Naive thymus-derived CD4-positive, alpha-beta T cell (primary cell): ENCODE results near the gene SGF29. TPM values are rescaled to one million over a fixed set of nuclear protein-coding genes. Genes with fewer than 3 reads are reported as not detected.
"Not testable (repeated sequence)": the region's sequence is repeated elsewhere in the genome, so short reads cannot be mapped to it uniquely, and the experiment has no call there.

ENCODE experiments used
- ATAC-seq: fragments of 150-1000 bp; cut with Tn5 transposase; 2 replicates; pipeline ENCODE4 v1.10.0; 2021; ENCODE audit warnings: mild to moderate bottlenecking, moderate library complexity
- CTCF ChIA-PET: fragments of 350-600 bp; sonication (Branson Sonifier 250); formaldehyde crosslinking; loops from one replicate; lab custom pipeline; 2021; ENCODE audit warnings: antibody characterized with exemption; lab: Charles Lee
- POLR2A ChIA-PET: fragments of 350-600 bp; sonication (Branson Sonifier 250); formaldehyde crosslinking; loops from one replicate; lab custom pipeline; 2021; ENCODE audit warnings: antibody characterized with exemption, inconsistent platforms; lab: Charles Lee
- DNase-seq, 9 donors: peaks; one replicate each; pipeline versions ENCODE4 v3.0.0 to v3.0.0-alpha.2; 2020 to 2022; ENCODE audit warnings: mixed read lengths in 1 of 9
- H3K27ac ChIP-seq: one replicate; pipeline ENCODE4 v1.7.0; 2013; ENCODE audit warnings: mild to moderate bottlenecking, low read depth, low read length, moderate library complexity
- H3K27me3 ChIP-seq, 2 donors: one replicate each; pipeline ENCODE4 v1.7.0; 2013; ENCODE audit warnings: low read length in 2 of 2, mild to moderate bottlenecking in 2 of 2, moderate library complexity in 2 of 2; ENCODE audit not compliant: control insufficient read depth in 2 of 2, insufficient read depth in 2 of 2
- H3K36me3 ChIP-seq, 3 experiments: 1 replicate in 2 of 3; 2 replicates in 1 of 3; pipeline ENCODE4 v1.7.0; 2013; ENCODE audit warnings: low read length in 3 of 3, mild to moderate bottlenecking in 3 of 3, moderate library complexity in 1 of 3; ENCODE audit not compliant: insufficient read depth in 3 of 3, control insufficient read depth in 2 of 3
- H3K4me1 ChIP-seq, 2 donors: one replicate each; pipeline ENCODE4 v1.7.0; 2013; ENCODE audit warnings: low read length in 2 of 2, mild to moderate bottlenecking in 2 of 2, moderate library complexity in 1 of 2; ENCODE audit not compliant: control insufficient read depth in 2 of 2, insufficient read depth in 2 of 2
- H3K4me3 ChIP-seq: 2 replicates; pipeline ENCODE4 v1.7.0; 2013; ENCODE audit warnings: mild to moderate bottlenecking, low read length
- H3K9me3 ChIP-seq, 3 experiments: 1 replicate in 2 of 3; 2 replicates in 1 of 3; pipeline ENCODE4 v1.7.0; 2013; ENCODE audit warnings: low read length in 3 of 3; ENCODE audit not compliant: control insufficient read depth in 2 of 3
- H3K27ac Mint-ChIP-seq, 9 donors: one replicate each; pipeline ENCODE4 v1.8.0; 2020 to 2022; ENCODE audit warnings: mixed read lengths in 9 of 9, mild to moderate bottlenecking in 8 of 9, moderate library complexity in 5 of 9, inconsistent platforms in 2 of 9
- H3K27me3 Mint-ChIP-seq, 5 donors: one replicate each; pipeline ENCODE4 v1.8.0; 2021 to 2022; ENCODE audit warnings: mixed read lengths in 5 of 5, mild to moderate bottlenecking in 1 of 5
- H3K36me3 Mint-ChIP-seq, 5 donors: one replicate each; pipeline ENCODE4 v1.8.0; 2020 to 2022; ENCODE audit warnings: mixed read lengths in 5 of 5, mild to moderate bottlenecking in 3 of 5, inconsistent platforms in 1 of 5
- H3K4me1 Mint-ChIP-seq, 7 donors: one replicate each; pipeline ENCODE4 v1.8.0; 2020 to 2022; ENCODE audit warnings: mixed read lengths in 7 of 7, mild to moderate bottlenecking in 3 of 7, inconsistent platforms in 1 of 7
- H3K4me3 Mint-ChIP-seq, 10 donors: one replicate each; pipeline ENCODE4 v1.8.0; 2020 to 2022; ENCODE audit warnings: mild to moderate bottlenecking in 10 of 10, mixed read lengths in 10 of 10, moderate library complexity in 6 of 10, inconsistent platforms in 2 of 10
- H3K9me3 Mint-ChIP-seq, 11 donors: one replicate each; pipeline ENCODE4 v1.8.0; 2020 to 2022; ENCODE audit warnings: mixed read lengths in 11 of 11, mild to moderate bottlenecking in 4 of 11, inconsistent platforms in 1 of 11, moderate library complexity in 1 of 11
- intact Hi-C, 2 donors: fragments of 100-400 bp; cut with micrococcal nuclease; formaldehyde crosslinking; loops; one replicate each; pipeline ENCODE4 v1.15.1; 2023
- polyA plus RNA-seq, 2 donors: library from polyadenylated mRNA; unstranded; fragments of 300-500 nt; fragmentation: Illumina TruSeq; gene quantifications; one replicate each; pipeline ENCODE4 v1.2.3, GENCODE V29; 2021
- total RNA-seq, 6 experiments: library from RNA in 5 of 6; stranded (reverse) in 5 of 6; gene quantifications; 1 replicate in 5 of 6; 2 replicates in 1 of 6; pipeline ENCODE4 v1.2.3 and lab custom pipeline; 2021 to 2026

Gene SGF29
- total and polyA plus RNA-seq, 7 experiments from 2014 or later: 41.5 to 85.6 (median 68.2) TPM

DNA sequence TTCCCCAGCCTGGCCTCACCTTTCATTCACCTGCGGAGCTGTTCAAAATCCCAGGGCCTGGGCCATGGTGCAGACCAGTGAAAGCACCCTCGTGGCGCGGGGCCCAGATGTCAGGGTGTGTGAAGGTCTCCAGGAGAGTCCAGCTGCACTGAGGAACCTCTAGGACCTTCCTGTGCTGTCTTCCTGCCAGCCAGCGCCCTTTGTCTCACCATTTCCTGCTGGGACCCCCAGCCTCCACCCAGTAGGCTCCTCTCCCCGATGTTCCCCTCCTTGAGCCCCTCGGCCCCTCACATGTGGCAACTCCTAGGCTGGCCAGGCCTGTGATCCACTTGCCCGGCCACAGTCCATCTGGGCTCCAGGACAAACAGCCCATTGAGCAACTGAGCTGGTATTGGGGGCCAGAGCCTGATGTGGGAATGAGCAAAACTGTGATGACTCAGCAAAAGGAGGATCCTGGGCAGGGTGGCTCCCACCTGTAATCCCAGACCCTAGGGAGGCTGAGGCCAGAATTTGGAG lies 42.5 kb downstream of the SGF29 start:
- H3K9me3 ChIP-seq: no peaks in the 10 kb centered on the region
- ChIA-PET POLR2A (no interaction called here), CTCF (no interaction called here)
- Mint-ChIP-seq H3K9me3 (no peaks in the 10 kb centered on the region), H3K4me1 (peaks cover 0 to 12% (median 7%) of the 10 kb centered on the region in 7 donors), H3K27me3 (no peaks in the 10 kb centered on the region), H3K27ac (peak overlapping the region in 2 of 9 donors; percentile 17 to 59), H3K4me3 (no peak overlapping the region), H3K36me3 (peaks cover 0 to 11% (median 0%) of the 10 kb centered on the region in 5 donors)
- H3K4me3 ChIP-seq: no peak overlapping the region
- DNase-seq: no peak
- H3K36me3 ChIP-seq: peaks cover 0 to 13% (median 0%) of the 10 kb centered on the region in 3 experiments
- no peaks in the 10 kb centered on the region for H3K27me3 ChIP-seq
- H3K4me1 ChIP-seq: no peaks in the 10 kb centered on the region
- no peak for ATAC-seq
- intact Hi-C loops: no loop called here
- H3K27ac ChIP-seq: no peak overlapping the region

GRCh38 chr16:28596840-28597691 lies 43.3 kb downstream of the SGF29 start, which contains the start of gene SULT1A2:
SULT1A2 (minus strand) TSS chr16:28597050; CDS start chr16:28595930, 1,120 bp downstream.
- H3K27ac ChIP-seq: no peak within 1 kb of the TSS
- Mint-ChIP-seq H3K9me3 (no peaks in the 10 kb centered on the region), H3K4me3 (no peak within 1 kb of the TSS), H3K27ac (peak within 1 kb of the TSS in 6 of 9 donors; percentile 14 to 63 (median 46)), H3K36me3 (peaks cover 0 to 4% (median 0%) of the 10 kb centered on the region in 5 donors), H3K27me3 (no peaks in the 10 kb centered on the region), H3K4me1 (peaks cover 0 to 12% (median 7%) of the 10 kb centered on the region in 7 donors)
- ChIA-PET CTCF (no interaction called here), POLR2A (interaction anchor here (1.6 kb wide), 1 partner anchor 14 kb away, joined by 5 read pairs; no protein-coding TSS in a partner anchor)
- no peak for DNase-seq
- intact Hi-C loops: no loop called here
- peaks cover 0 to 4% (median 0%) of the 10 kb centered on the region in 3 experiments for H3K36me3 ChIP-seq
- no peak for ATAC-seq
- H3K27me3 ChIP-seq: no peaks in the 10 kb centered on the region
- no peaks in the 10 kb centered on the region for H3K4me1 ChIP-seq
- H3K4me3 ChIP-seq: no peak within 1 kb of the TSS
- H3K9me3 ChIP-seq: no peaks in the 10 kb centered on the region

DNA sequence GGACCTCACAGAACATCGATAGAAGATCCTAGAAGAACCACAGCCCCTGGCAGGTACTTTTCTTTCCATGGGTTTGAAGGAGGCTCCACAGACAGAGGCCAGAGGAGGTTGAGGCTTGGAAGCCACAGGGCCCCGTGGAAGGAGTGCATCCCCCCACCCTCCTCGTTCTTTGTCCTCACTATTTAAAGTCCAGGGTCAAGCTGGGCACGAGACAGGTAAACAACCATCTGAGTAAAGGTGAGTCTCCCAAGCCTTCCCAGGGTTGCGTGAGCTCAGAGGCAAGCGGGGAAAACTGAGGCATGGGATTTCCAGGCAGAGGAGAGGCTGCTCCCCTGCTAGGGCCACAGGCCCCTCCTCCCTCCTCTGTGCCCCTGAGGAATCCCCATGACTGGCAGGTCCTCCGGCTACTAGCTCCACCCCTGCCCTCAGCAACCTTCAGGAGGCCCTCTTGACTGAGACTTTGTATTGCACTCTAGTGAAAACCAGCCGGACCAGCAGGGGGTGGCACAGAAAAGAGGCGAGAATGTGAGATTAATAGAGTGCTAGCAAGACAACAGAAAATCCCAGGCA lies 44.1 kb downstream of the SGF29 start:
- H3K36me3 Mint-ChIP-seq: no peaks in the 10 kb centered on the region
- intact Hi-C loops: no loop called here

DNA sequence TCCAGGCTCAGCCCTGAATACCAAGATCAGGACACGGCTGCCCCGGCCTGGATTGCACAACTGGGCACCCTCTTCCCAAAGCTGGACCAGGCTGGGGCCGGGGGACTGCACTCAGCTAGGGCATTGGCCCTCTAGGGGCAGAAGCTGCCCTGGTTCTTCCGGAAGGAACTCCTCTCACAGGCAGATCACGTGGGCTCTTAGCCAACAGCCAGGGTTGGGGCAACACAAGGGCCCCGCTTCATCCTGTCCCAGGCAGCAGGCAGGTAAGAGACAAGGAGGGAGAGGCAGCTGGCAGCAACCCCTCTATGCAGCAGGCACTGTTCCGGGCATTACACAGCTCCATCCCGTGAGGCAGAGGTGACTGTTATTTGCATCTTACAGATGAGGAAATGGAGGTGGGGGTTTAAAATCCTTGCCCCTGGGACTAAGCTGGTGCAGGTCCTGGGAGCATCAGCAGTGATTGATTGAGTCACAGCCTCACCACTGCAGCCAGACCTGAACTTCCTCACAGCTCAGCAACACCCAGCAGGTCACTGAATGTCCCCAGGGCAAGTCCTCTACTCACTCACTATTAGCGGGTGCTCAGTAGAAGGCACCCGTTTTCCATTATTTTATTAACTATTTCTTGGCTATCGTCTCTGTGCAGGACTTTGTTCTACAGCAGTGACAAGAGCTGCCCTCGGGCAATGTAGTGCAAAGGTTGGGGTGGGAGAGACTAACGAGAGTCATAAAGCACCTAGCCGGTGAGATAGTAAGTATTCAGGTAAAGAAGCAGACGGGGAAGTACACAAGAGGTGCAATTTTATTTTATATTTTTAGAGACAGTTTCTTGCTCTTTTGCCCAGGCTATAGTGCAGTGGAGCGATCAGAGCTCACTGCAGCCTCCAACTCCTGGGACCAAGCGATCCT lies 45.9 kb downstream of the SGF29 start:
- H3K36me3 Mint-ChIP-seq, H3K4me3 ChIP-seq, DNase-seq, CTCF ChIA-PET, H3K27me3 Mint-ChIP-seq, intact Hi-C loops, H3K27me3 ChIP-seq, H3K27ac ChIP-seq, H3K4me1 ChIP-seq, H3K36me3 ChIP-seq, H3K4me3 Mint-ChIP-seq, POLR2A ChIA-PET, H3K9me3 ChIP-seq, H3K27ac Mint-ChIP-seq, H3K9me3 Mint-ChIP-seq: not testable (repeated sequence)
- peaks cover 0 to 12% (median 8%) of the 10 kb centered on the region in 7 donors for H3K4me1 Mint-ChIP-seq
- ATAC-seq: peak; percentile 96

More for the DNA sequence above, 44.1 kb downstream of the SGF29 start:
- no peak overlapping the region for H3K4me3 Mint-ChIP-seq
- H3K4me1 Mint-ChIP-seq: peaks cover 0 to 12% (median 7%) of the 10 kb centered on the region in 7 donors
- H3K9me3 Mint-ChIP-seq: no peaks in the 10 kb centered on the region
- Histone ChIP-seq H3K27ac (no peak overlapping the region), H3K36me3 (no peaks in the 10 kb centered on the region), H3K27me3 (no peaks in the 10 kb centered on the region), H3K4me1 (no peaks in the 10 kb centered on the region), H3K4me3 (no peak overlapping the region), H3K9me3 (no peaks in the 10 kb centered on the region)
- H3K27me3 Mint-ChIP-seq: no peaks in the 10 kb centered on the region
- H3K27ac Mint-ChIP-seq: peak overlapping the region in 2 of 9 donors; percentile 28 to 59
- ChIA-PET CTCF (no interaction called here), POLR2A (interaction anchor here (1.6 kb wide), 1 partner anchor 13 kb away, joined by 5 read pairs; no protein-coding TSS in a partner anchor)
- DNase-seq (no peak), ATAC-seq (no peak)

DNA sequence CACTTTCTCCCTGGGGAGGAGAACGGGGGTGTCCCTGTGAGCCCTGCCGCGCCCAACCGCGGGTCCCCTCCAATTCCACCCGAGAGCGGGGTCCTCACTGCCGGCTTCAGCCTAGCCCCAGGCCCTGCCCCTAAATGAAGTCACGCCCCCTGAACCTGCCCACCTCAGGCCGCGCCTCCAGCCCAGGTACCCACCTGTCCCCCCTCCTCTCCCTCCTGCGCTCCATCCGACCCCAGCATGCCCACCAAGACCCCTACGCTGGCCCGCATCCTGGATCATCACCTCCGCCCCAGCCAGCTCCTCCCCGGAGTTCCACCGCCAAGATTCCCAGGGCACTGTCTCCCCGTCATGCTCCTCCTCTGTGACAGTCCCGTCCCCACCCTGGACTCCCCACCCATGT lies 47.2 kb downstream of the SGF29 start:
- H3K27me3 ChIP-seq, ATAC-seq, intact Hi-C loops, POLR2A ChIA-PET, H3K27ac ChIP-seq, H3K27me3 Mint-ChIP-seq, H3K36me3 ChIP-seq, H3K9me3 ChIP-seq, DNase-seq, H3K36me3 Mint-ChIP-seq, H3K4me1 ChIP-seq, H3K9me3 Mint-ChIP-seq, H3K4me3 ChIP-seq, CTCF ChIA-PET, H3K27ac Mint-ChIP-seq: not testable (repeated sequence)
- H3K4me3 Mint-ChIP-seq: peak overlapping the region in 1 of 10 donors; percentile 45
- peaks cover 0 to 12% (median 8%) of the 10 kb centered on the region in 7 donors for H3K4me1 Mint-ChIP-seq

- H3K27ac ChIP-seq, H3K36me3 Mint-ChIP-seq, POLR2A ChIA-PET, H3K9me3 Mint-ChIP-seq, ATAC-seq, H3K4me3 ChIP-seq, H3K27ac Mint-ChIP-seq, H3K36me3 ChIP-seq, H3K4me1 ChIP-seq, H3K27me3 Mint-ChIP-seq, DNase-seq, H3K27me3 ChIP-seq, H3K9me3 ChIP-seq, intact Hi-C loops, CTCF ChIA-PET: not testable (repeated sequence)
- peak overlapping the region in 5 of 10 donors; percentile 12 to 49 (median 45) for H3K4me3 Mint-ChIP-seq
- H3K4me1 Mint-ChIP-seq: peaks cover 0 to 12% (median 7%) of the 10 kb centered on the region in 7 donors
Observed at GRCh38 chr16:28601589-28601988, 47.9 kb downstream of the SGF29 start.
